GM18520 (cell line): Measurements from ENCODE around the gene GALNT2.

Source experiments
- ATAC-seq: cut with Tn5 transposase; IDR thresholded peaks from one replicate; pipeline ENCODE4 v1.9.1; 2021; ENCODE audit not compliant: unreplicated experiment

GALNT2 gene

GRCh38 chr1:230286890-230287269 is 219.8 kb downstream of the GALNT2 start:
- ATAC-seq: no peak

DNA sequence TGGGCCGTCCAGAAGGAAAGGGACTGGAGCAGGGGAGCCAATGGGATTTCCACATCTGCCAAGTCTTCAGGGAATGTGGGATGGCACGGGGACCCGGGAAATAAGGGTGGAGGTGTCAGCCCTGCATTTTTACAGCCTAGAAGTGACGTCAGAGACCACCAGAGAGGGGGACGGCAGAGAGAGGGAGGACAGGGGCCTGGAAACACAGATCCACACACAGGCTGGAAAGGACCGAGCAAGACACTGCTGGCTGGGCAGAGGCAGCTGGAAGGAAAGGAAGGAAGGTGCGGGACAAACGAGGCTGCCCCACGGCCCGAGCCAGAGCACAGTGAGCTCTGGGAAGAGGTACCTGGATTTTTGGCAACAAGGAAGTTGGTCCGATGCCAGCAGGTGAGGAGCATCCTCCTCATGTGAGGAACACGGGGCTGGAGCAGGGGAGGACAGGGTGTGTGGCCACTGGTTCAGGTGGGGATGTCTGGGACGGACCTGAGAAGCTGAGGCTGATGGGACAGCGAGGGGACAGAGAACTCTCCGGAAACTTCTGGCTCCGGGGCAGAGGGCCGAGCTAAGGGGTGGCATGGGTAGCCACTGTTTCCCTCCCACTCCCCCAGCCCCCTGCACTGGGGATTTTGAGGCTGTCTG is 220.8 kb downstream of the GALNT2 start:
- no peak for ATAC-seq

DNA sequence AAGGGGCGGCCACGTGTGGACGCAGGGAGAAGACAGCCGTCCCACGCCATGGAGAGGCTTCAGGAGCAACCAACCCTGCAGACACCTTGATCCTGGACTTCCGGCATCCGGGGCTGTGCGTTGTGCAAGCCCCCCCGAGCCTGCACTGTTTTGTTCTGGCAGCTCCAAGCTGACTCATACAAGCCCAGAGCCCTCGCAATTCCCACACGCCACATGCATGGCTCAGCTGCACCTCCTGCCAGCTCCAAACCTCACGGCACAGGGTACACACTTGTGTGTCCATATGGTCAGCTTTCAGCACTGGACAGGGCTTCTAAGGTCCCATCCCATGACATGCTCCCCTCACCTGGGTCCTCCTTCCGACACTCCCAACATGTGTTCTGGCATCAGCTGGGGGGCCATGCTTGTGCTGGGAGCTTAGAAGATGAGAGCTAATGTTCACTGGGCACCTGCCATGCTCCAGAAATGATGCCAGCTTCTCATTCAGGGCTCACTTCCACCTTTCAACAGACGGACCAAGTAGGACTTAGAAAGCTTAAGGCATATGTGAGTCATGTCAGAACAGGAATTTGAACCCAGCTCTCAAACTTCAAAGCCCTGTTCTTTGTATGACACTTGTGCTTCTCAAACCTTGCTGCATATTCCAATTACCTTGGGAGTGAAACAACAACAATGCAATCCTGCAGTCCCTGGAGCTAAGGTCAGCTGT is 221.8 kb downstream of the GALNT2 start:
- no peak for ATAC-seq

- no peak for ATAC-seq
Observed at GRCh38 chr1:230289350-230289644, 222.3 kb downstream of the GALNT2 start.

DNA sequence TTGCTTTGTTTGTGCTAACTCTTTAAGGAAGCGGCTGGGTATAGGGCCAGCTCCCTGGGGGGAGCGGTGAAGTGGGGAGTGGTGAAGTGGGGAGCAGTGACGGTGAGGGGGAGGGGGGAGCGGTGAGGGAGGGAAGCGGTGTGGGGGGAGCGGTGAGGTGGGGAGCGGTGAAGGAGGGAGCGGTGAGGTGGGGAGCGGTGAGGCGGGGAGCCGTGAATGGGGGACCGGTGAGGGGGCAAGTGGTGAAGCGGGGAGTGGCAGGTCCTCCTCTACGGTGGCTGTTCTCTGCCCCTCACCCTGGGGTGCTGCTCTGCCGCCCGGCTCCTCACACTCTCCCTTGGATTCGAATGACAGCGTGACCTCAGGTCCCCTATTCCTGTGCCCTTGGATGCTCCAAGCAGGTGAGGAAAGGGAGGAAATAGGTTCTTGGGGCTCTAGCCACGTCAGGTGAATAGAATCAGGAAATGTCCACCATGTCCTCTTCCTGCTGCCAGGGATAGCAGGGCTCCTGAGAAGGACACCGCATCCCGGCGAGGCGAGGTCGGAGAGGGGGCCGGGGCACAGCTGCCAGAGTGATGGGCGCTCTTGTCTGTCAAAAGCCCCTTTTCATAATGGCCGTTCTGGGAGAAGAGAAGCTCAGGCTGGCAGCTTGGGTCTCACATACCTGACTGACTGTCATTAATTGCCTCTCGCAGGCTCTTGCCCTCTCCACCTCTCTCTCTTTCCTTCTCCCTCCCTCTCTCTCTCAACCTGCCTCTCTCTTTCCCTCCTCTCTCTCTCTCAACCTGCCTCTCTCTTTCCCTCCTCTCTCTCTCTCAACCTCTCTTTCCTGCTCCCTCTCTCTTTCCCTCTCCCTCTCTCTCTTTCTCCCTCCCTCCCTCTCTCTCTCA is 224.9 kb downstream of the GALNT2 start:
- ATAC-seq: no peak

DNA sequence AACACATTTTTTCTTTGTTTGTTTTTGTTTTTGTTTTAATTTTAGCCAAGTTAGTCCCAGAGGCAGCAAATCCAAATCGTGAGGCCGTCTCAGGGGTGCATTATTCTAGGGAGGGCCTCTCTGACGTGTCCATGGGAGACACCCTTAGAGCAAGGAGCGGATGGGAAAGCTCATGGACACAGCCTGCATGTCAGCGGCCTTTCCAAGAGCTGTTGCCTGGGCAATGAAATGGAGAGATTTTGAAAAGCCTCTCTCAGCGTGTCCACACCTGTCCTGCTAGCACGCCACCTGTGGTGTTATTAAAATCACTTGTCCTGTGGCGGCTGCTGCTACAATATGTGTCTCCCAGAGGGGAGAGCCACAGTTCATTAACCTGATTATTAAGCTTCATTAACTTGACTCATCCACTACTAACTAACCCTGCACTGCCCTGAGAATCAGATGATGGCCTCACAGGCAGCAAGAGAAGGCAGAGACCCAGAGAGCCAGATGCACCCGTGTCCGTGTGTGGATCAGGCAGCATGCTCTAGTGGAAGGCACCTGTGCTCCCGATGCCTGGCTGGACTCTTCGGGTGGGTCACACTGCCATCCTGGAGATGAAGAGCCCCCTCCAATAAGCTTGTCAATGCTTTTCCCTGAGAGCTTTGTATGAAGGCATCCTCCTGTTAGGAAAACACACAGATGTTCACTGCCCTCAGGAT is 225.8 kb downstream of the GALNT2 start:
- no peak for ATAC-seq

DNA sequence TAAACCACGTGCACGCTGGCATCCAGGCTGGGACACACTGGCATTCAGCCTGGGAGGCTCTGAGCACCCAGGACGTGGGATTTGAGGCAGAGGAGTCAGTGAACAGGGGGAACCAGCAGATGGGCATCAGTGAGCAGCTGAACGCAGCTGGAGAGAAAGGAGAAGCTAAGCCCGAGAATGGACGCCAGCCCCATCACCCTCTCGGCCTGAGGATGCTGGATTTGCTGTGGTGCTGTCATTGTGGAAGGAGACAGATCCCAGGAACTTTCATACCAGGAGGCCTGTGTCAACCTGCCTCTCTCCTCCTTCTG is 226.3 kb downstream of the GALNT2 start:
- ATAC-seq: no peak

DNA sequence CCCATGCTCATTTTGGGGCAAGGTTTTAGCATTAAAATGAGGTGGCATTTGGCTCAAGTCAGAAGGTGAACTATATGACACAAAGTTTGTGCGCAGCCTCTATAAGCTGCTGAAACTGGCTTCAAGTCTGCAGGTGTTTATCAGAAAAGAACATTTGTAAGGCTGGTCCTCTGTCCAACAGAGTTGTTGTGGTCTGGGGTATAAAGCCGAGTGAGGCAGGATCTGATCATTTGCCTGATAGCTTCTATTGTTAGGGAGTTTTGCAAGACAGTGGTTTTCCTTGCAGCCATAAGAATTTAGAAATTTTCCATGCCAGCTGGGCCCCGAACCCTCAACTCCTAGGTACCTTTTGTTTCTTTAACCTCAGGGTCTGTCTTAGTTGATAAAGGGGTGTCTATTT is 228.3 kb downstream of the GALNT2 start:
- ATAC-seq: no peak

DNA sequence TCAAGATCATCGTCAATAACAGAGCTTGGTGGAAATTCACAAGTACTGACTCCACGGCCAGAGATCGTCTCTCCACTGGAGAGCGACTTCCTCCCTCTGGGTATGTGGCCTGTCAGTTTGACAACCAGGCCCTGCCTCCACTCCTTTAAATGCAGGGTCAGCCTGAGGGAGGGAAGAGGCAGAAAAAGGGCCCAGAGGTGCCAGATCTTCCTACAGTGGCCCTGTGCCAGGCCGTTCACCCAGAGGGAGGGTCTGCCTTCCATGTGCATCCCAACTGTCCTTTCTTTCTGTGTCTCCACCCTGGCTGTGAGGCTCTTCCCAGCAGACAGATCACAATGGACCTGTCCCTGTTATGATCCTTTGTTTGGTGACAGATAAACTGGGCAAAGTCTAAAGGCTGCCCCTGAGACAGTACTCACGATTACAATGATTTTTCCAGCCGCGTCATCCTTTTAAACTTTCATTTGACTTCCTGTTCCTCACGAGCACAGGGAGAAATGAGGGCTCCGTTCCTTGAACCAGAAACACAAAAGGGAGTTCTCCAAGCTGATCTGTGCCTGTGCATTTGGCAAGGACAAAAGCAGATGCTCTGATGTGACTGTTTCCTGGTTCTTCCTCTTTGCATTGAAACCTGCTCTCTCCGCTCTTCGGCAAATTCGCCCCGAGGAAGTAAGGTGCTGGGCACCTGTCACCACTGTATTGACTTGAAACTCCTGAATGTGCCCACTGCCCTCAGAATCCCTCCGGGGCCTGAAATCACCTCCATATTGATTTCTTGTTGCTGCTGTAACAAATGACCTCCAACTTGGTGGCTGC is 232.4 kb downstream of the GALNT2 start:
- no peak for ATAC-seq

DNA sequence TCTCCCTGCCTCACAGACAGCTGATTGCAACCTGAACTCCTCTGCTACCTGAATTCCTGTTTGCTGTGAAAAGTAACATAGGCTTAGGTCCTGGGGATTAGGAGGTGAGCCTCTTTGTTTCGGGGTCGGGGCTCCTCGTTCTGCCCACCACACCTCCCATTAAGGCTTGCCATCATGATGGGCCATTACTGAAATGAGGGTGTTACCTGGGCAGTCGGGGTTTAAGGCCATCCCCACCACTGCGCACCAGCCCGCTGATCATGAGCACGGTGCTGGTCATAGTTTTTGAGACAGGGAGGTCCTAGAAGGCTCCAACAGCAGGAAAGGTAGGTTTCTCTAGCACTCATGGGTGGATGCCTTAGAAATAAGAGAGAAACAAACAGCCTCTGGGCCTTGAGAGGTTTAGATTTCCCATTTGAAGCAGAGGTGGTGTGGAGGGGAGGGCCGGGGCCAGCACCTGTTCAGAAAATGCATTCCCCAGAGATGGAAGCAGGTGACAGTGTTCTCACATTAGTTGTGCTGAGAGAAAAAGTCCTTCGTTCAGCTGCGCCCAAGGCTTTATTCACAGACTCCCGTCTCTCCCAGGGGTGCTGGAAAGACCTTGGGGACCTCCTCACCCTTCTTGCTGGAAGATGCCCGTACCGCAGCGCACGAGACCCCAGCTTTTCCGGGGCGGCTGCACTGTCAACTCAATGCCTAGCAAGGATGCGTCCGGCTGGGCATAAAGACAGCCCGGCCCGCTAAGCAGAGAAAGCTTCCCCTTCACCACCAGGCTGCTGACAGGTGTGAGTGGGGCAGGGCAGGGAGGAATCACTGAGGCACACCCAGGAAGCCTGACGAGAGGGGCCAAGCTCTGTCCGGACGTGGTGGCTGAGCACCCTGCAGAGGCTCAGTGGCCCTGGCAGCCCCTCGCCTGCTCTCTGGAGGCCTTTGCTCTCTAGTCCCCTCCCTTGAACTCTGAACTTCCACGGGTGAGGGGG is 233.6 kb downstream of the GALNT2 start:
- ATAC-seq: no peak

DNA sequence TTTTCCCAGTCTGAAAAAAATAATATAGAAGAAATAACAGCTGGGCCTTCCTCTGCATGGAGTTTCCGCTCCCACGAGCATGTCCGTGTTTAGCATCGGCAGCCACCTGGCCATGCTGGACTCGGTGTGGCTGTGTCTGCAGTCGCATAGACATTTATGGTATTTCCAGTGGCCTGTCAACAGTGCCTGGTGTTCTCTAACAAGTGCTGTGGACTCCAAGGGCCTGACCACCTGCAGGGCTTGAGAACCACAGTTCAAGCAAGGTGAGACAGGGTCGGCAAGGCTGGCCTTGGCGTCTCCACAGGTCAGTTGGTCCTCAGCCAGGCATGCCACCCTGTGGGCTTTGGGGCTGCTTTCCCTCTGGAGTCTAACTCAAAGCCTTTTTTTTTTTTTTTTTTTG is 234.3 kb downstream of the GALNT2 start:
- ATAC-seq: no peak

DNA sequence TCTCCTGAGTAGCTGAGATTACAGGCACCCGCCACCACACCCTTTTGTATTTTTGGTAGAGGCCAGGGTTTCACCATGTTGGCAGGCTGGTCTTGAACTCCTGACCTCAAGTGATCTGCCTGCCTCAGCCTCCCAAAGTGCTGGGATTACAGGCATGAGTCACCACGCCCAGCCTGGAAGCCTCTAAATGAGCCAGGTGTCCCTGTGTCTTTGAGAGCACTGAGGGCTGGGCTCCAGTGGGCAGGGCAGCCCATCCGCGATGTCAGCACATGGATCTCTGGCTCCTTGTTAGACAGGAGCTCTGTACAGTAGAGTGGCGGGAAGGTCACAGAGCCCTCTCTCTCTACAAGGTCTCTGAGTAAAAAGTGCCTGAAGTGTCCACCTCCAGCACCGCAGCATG is 234.8 kb downstream of the GALNT2 start:
- ATAC-seq: no peak

- no peak for ATAC-seq
Observed at GRCh38 chr1:230303069-230303468, 236.0 kb downstream of the GALNT2 start.

- no peak for ATAC-seq
Observed at GRCh38 chr1:230303822-230304221, 236.8 kb downstream of the GALNT2 start.

DNA sequence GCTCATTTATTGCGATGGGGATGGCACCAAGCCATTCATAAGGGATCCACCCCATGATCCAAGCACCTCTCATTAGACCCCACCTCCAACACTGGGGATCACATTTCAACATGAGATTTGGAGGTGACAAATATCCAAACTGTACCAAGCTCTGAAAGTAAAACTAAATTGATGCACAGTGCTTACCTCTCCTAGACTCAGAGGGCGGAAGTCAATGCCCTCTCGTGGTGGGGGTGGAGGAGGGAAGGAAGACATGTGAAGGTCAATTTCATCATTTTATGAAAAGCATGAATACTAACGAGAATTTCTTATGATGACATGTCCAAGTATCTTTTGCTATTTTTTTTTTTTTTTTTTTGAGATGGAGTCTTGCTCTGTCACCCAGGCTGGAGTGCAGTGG is 239.1 kb downstream of the GALNT2 start:
- ATAC-seq: peak; percentile 38

- no peak for ATAC-seq
Observed at GRCh38 chr1:230307213-230307612, 240.2 kb downstream of the GALNT2 start.

GRCh38 chr1:230308039-230308438 is 241.0 kb downstream of the GALNT2 start:
- ATAC-seq: no peak

DNA sequence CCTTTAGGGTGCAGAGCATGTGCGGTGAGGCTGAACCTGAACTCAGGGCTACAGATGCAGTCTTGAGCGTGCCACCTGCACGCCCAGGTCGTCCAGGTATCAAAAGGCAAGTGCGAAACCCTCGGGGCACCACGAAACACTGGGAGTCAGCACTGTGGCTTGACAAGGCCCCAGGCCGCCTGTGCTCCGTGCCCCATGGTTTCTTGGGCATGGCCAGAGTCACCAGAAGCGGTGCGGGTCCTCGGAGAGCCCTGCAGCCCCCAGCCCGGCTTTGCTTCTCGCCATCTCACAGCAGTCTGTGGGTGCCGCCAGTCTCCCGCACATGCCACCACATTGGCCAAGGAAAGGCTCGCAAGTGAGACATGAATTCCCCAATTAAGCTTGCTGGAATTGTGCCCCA is 241.8 kb downstream of the GALNT2 start:
- ATAC-seq: no peak

DNA sequence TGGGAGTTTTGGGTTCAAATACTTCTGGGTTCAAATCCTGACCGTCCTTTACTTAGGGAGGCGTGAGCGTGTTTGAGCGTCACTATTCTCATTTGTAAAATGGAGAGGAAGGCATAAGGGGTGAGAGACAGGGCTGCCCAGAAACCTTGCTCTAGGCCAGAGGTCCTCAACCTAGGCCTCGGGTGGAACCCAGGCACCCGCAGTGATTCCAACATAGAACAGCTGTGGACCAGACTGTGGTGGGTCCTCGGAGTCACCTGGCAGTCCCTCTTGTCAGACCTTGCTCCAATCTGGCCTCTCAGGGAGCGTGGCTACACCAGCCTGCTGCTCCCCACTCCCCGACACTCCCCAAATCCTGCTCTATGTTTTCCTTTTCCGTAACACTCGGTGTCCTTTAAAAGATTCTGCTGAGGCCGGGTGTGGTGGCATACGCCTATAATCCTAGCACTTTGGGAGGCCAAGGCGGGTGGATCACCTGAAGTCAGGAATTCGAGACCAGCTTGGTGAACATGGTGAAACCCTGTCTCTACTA is 242.7 kb downstream of the GALNT2 start:
- ATAC-seq: no peak
